G401.6 (cell line): ENCODE data around the gene TBC1D22A.
"Not testable (repeated sequence)": the region's sequence is repeated elsewhere in the genome, so short reads cannot be mapped to it uniquely, and the experiment has no call there.

Source experiments
- FAIRE-seq: peaks from 2 replicates; lab custom pipeline; 2012; peaks lifted over from hg19 to GRCh38; lab: Jason Lieb, UNC

The TBC1D22A gene

GRCh38 chr22:46813816-46814597, 51.6 kb downstream of the TBC1D22A start:
- no peak for FAIRE-seq

- FAIRE-seq, result no peak
Observed at GRCh38 chr22:46815132-46815531, 52.7 kb downstream of the TBC1D22A start.

GRCh38 chr22:46815559-46815895, 53.1 kb downstream of the TBC1D22A start:
- FAIRE-seq, result no peak

GRCh38 chr22:46815896-46816731, 53.7 kb downstream of the TBC1D22A start:
- FAIRE-seq, result no peak

- FAIRE-seq, result not testable (repeated sequence)
Observed at GRCh38 chr22:46817390-46817789, 54.9 kb downstream of the TBC1D22A start.

GRCh38 chr22:46823248-46823647, 60.8 kb downstream of the TBC1D22A start:
- no peak for FAIRE-seq

GRCh38 chr22:46823654-46824053, 61.2 kb downstream of the TBC1D22A start:
- no peak for FAIRE-seq

GRCh38 chr22:46824344-46824909, 62.0 kb downstream of the TBC1D22A start:
- FAIRE-seq, result no peak

GRCh38 chr22:46824980-46825544, 62.6 kb downstream of the TBC1D22A start:
- FAIRE-seq, result no peak

- FAIRE-seq, result no peak
Observed at GRCh38 chr22:46826438-46827135, 64.1 kb downstream of the TBC1D22A start.

GRCh38 chr22:46827136-46827780, 64.8 kb downstream of the TBC1D22A start:
- FAIRE-seq, result no peak

GRCh38 chr22:46827781-46828180, 65.3 kb downstream of the TBC1D22A start:
- no peak for FAIRE-seq

GRCh38 chr22:46828323-46828900, 66.0 kb downstream of the TBC1D22A start:
- FAIRE-seq, result no peak

GRCh38 chr22:46829117-46829891, 66.9 kb downstream of the TBC1D22A start:
- FAIRE-seq, result no peak

GRCh38 chr22:46829941-46830715, 67.7 kb downstream of the TBC1D22A start:
- FAIRE-seq, result no peak

GRCh38 chr22:46830841-46831240, 68.4 kb downstream of the TBC1D22A start:
- FAIRE-seq, result no peak

- FAIRE-seq, result peak; percentile 73
Observed at GRCh38 chr22:46833228-46833627, 70.8 kb downstream of the TBC1D22A start.

GRCh38 chr22:46834021-46834737, 71.7 kb downstream of the TBC1D22A start:
- FAIRE-seq, result no peak

GRCh38 chr22:46835288-46835687, 72.8 kb downstream of the TBC1D22A start:
- FAIRE-seq, result no peak
